HG03196 (cell line): ENCODE data around the gene TBC1D22A.
"Not testable (repeated sequence)": the region's sequence is repeated elsewhere in the genome, so short reads cannot be mapped to it uniquely, and the experiment has no call there.

Source experiments
- ATAC-seq: cut with Tn5 transposase; IDR thresholded peaks from one replicate; pipeline ENCODE4 v1.9.1; 2021; ENCODE audit not compliant: unreplicated experiment

TBC1D22A gene

DNA sequence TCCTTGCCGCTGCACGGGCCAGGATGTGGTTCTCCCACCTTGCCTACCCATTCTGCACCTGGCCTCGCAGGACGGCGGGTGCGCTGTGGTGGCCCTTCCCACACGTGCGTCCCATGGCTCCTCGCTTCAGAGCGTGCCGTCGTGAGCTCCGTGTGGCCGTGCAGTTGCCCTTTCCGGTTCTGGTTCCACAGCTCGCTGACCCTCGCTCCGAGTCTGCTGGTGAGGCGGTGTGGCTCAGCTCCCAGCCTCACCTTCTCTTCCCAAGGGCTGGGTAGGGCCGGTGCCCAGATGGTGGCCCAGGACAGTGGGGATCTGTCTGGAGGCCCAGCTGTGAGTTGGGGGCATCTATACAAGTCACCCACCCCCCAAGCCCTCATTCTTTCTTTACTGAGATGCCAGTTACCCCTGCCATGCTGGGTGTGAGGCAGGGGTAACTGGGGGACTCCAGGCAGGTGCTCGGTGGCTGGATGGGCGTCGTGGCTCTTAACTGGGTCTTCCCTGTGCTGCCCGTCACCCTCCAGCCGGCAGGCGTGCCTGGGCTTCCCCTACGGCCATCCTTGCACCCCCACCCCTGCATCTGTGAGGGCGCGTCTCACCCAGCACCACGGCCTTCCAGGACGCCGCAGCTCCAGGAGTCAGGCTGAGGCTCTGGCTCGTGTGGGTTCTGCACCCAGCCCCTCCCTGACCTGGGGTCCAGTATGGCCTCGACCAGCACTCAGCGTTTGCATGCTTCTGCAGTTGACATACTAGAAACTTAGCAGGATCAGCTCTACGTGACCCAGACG, 395.2 kb downstream of the TBC1D22A start:
- no peak for ATAC-seq

DNA sequence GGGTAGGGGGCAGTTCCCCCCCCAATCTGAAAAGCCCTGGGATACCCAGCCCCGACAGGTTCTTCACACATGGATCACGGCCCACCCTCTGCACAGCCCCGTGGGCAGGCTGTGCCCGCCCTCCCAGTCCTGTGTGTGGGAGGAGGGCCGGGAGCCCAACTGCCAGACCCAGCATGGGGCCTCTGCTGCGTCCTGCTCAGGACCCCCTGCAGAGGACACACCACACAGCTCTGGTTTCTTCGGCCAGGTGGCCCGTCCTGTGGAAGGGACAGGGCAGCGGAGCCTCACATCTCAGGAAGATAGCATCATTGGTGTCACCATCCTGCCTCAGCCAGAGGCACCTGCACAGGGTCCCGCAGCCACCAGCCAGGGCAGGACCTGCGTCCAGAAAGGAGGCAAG, 396.0 kb downstream of the TBC1D22A start:
- no peak for ATAC-seq

DNA sequence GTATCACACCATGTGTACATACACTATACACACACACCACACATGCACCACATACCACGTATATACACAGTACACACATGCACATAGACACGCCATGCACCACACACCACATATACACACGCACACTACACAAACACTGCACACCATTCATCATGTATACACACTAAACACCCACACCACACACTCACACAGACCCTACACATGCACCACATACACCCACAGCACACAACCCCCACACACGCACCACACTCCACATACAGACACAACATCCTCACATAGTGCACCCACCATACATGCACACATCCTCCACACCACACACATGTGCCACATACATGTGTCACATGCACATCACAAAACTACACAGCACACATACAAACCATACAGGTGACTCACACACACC, 397.1 kb downstream of the TBC1D22A start:
- no peak for ATAC-seq

DNA sequence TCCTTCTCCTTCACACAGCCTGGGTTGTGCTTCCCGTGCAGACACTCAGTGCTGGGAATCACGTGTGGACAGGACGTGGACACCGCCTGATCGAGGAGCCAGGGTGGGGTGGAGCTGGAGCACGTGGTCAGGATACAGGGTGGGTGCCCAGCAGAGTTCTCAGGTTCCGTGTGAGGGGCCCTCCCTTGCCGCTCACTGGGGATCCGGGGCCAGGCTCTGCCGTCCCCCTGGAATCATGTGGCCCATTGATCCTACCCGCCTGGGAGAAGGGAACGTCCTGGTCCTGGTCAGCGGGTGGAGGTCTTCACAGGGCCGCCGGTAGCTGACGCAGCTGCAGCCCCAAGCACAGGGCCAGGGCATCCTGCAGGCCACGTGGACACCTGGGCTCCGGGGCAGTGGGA, 397.7 kb downstream of the TBC1D22A start:
- no peak for ATAC-seq

DNA sequence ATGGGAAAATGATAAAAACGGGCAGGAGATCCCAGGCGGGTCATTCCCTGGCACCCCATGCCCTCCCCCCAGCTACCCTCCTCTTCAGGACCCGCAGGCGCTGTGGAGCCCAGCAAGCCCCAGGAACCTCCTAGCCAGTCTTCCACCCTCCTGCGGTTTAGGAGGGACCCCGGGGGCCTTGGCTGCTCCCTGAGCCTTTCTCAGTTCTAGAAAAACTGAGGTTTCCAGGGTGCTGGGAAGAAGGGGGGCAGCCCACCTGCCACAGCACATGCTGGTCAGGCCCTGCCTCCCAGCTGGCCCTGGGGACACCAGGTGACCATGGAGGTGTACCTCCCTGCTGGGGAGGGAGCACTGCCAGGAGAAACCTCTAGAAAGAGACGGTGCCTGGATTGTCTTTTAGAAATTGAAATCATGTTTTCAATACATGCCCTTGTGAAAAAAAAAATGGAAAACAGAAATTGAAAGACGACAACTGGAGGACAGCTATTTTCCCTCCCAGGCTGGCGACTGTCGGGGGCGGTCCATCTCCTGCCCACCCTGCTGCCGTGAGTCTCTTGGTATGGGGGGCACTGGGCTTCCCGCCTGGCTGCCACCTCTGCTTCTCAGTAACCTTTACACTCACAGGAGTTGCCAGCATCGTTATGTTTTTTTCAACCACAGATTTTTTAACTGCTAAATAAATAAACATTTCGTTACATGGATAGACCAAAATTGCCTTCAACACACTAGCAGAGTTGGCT, 398.5 kb downstream of the TBC1D22A start:
- ATAC-seq = no peak

DNA sequence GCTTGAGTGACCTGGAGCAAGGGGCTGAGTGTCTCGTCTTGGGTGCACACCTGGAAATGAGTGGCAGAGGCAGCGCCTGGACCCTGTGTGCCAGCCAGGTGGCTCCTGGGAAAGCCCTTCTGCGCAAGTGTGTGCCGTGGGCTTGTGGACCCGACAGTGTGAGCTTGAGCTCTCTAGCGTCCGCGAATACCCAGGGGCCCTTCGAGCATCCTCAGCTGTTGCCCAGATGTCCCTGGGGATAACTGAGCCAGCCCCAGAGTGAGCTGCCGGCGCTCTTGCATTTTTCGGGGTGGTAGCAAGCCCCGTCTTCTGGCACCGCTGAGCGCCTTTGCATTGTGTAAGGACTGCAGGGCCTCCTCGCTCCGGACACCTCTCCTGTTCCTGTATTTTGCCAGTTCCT, 399.2 kb downstream of the TBC1D22A start:
- no peak for ATAC-seq

DNA sequence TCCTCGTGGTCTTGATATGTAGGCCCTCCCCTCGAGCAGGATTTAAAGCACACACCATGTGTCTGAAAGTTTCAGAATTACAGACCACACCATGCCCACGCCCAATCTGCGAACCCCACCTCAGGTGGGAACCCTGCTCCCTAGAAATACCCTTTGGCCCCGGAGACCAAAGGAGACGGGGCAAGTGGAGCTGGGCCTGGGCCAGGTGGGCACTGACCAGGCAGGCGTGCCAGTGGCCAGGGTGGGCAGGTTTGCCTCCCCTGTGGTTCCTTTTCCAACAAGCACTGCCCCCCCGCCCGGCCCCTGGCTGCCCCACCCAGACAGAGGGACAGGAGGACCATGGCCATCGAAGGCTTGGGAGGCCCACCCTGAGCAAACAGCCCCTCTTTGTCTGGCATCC, 400.4 kb downstream of the TBC1D22A start:
- no peak for ATAC-seq

DNA sequence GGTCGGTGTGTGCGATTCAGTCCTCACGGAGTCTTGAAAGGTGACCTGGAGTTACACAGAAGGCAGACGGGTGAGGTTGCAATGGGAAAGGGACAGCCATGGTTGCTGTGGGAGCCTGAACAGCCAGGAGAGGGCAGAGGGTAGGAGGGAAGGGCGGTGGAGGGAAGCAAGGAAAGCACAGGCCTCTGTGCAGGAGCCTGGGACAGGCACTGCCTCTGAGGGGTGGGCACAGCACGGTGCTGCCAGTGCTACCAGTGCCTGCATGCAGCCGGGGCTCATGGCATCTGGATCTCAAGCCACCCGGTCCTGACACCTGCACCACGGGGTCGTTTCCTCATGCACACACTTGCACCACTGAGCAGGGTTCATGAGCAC, 401.0 kb downstream of the TBC1D22A start:
- no peak for ATAC-seq

DNA sequence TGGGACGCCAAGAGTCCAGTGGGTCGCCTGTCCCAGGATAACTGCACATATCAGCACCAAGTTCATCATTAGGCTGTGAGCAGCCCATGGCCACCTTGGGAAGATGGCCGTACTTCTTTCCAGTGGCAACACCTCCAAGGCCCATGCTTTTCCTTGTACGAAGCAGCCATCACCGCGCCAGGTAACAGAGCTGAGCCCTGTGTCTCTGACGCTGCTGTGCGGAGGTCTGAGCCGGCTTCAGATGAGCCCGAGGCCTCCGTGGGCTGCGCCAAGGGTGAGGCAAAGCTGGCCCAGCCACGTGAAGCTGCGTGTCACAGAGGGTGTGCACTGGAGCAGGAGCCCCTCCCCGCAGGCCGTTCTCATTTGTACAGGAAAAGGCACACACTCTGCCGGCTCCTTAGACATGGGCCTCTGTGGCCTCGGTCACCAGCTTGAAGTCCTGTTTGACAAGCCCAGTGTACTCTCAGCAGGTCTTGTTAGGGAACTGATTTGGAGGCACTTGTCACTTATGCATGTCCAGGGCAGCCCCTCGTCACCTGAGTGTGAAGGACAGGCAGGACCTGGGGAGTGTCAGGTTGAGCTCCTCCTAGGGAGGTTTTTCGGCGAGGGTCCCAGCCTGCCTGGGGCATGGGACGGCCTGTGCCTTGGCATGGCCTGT, 401.5 kb downstream of the TBC1D22A start:
- ATAC-seq = no peak

DNA sequence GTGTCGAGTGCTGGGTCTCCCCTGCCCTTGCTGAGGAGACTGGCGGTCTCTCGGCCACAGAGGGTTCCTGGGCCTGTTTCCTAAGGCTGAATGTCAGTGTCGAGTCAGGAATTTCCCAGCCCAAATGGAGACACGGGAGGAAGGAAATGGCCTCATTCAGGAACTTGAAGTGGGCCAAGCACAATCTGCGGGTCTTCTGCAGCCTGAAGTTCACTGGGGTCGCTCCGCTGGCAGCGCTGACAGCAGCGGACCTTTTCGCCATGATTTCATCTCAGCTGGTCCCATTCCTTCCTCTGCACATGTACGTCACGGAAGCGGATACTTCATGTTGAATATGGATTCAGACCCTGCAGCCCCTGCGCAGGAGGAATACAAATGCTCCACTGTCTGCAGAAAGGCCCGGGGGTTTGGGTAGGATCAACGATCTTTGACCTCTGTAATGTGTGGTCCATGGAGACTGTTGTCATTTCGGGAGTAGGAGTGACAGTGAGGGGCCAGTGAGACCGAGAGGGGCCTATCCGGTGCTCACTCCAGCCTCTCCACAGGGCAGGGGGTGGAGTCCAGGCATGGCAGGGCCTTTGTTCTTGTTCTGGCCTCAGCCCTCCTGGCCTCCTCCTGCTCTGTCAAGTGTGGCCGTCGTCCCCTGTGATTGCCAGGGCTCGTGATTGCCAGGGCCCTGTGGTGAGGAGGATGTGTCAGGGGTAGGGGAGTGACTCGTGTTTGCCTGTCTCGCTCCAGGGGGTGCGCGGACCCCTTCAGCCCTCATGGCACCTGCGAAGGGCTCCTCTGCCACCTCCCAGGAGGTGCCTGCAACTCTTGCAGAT, 402.3 kb downstream of the TBC1D22A start:
- no peak for ATAC-seq

DNA sequence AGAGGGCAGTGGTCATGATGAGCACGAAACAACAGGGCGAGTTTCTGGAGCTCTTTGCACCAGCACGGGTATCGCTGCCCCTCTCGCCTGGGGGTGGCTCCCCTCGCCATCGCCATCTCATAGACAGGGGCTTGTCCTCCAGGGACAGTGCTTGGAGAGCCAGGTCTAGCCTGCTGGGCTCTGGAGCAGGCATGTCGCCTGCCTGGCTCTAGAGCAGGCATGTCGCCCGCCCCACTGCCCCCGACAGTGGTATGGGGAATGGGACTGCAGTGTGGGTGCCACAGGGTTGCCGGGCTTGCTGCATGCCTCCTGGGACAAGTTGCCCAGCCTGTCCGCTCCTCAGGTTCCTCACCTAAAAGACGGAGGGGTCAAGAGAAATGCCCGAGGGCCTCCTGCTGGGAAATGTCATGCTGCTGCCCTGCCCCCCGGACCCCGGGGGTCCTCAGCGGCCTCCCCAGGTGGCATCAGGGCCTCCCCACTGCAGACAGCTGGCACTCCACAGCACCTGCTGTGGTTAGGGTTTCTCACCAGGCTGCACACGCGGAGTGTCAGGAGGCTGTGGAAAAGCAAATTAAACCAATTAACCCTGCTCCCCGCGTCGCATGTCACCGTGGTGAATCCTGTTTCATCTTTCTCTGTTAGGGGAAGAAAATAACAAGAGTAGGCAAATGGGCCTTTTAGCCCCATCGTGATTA, 403.0 kb downstream of the TBC1D22A start:
- no peak for ATAC-seq

DNA sequence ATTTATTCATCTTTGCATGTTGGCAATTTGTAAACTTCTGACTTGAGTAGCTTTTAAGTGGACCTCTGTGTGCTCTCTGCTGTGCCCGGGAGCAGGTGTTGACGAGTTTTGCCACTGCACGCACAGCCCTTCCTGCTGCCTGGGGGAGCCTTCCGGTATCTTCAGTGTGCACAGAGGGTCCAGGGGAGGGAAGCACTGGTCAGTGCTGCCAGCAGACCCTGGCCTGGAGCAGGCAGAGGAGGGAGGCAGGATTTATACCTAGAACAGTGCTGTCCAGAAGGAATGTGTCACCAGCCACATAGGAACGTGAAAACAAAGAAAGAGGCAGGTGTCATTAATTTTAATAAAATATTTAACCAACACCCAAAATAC, 403.6 kb downstream of the TBC1D22A start:
- ATAC-seq = no peak

DNA sequence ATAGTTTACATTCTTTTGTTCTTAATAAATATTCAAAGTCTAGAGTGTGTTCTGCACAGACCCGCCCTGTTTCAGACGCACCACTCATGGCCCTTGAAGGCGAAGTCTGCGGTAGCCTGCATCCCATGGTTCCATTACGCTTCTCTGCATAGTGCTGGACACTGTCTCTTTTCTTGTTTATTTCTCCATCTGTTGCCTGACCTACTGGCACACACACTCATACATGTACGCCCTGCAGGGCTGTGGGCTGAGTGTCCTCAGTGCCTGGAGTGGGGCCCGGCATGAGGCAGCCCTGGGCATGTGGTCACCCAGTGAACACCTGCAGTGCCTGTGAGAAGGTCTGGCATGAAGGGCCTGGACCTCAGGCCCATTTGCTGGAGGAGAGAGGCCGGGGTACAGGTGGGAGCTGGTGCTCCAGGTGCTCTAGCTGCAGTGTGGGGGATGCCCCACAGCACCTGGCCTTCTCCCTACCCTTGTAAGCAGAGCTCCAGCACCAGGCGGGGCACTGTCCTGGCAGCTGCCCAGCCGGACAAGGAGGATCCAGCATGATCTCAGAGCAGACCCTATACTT, 404.1 kb downstream of the TBC1D22A start:
- ATAC-seq = no peak

DNA sequence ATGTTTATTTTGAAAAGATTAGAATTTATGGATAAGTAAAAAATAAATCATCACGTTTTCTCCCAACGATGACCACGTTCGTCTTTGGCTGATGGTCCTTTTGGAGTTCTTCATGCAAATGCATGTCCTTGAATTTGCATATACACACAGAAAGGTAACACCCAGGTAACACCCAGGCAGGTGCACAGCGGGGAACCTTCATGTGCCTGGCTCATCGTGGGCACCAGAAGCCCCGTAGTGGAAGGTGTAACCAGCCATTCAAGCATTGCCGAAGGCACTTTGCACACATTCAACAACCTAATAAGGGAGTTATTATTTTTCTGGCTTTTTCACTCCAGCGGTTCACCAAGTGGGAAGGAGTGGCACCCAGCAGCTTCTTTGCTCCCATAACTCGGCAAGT, 404.6 kb downstream of the TBC1D22A start:
- no peak for ATAC-seq

DNA sequence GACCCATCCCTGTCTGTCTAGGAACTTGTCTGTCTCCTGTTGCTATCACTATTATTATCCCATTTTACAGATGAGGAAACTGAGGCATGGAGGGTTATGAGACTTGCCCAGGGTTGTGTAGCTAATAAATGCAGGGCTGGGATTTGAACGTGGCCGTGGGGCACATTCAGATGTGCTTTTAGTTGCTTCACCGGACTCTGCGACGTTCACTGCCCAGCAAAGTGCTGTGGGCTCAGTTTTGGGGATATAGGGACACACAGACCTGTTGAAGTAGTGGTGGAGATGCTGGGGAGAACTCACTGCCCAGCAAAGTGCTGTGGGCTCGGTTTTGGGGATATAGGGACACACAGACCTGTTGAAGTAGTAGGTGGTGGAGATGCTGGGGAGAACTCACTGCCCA, 405.5 kb downstream of the TBC1D22A start:
- ATAC-seq = not testable (repeated sequence)

DNA sequence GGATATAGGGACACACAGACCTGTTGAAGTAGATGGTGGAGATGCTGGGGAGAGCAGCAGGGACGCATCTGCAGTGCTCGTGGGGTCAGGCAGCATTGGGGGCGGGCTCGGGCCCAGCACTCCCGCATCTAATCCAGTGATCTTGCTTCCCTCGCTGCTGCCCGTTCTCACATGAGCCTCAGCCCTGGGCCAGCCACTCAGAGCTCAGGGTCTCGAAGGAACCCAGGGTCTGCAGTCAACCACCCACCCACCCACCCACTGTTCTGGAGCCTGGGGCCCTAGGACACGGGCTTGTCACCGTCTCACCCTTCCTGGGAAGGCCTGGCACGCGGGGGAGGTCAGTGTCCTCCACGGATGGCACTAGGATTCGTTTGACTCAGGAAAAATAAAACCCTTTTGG, 406.0 kb downstream of the TBC1D22A start:
- ATAC-seq = no peak

DNA sequence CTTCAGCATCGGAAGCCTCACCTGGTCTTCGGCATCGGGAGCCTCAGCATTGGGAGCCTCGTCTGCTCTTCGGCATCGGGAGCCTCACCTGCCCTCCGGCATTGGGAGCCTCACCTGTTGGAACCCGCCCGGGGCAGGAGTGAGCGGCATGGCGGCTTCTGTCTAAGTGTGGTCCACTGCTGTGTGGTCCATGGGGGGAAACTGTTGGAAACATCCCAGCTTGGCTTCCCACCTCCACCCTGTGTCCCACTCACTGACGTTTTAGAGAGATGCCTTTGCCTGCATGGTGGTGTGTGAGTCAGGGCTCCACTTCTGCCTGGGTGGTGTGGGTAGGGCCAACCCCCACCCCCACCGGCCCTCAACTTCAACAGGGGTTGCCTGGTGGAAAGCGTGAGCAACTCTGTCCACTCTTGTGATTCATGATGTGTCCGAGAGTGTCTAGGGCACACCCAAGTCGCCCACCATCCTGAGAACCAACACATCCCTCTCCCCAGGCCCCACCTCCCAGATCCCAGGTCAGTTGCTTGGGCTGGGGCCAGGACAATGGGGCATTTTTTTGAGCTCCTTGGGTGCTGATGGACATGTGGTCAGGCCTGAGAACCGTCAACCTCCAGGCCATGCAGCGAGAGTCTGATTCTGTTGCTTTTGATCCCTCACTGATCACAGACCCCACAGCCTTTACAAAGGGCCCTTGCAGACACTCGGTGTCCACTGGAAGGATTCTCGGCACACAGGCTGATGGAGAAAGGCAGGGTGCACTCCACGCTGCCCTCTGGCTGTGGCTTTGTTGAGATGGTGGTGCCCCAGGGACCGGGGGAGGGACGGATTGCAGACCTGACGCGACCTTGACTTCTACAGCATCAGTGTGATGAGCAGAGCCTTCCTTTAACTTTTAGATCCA, 406.7 kb downstream of the TBC1D22A start:
- ATAC-seq = no peak

DNA sequence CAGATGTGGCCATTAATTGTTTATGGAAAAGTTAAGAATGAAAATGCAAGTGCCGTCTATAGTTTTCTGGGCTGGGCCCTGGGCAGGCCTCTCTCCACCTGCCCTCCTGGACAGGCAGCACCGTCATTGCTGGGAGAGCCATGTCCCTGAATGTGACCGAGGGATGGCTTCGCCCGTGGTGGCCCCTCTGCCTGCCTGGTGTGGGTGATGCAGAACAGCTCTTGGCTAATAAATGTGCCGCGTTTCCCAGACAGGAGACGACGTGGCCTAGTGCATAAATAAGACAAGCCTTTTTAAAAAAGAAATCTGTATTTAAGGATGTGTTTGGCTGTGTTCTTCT, 407.3 kb downstream of the TBC1D22A start:
- ATAC-seq = no peak
